Measurements from ENCODE around the gene GMCL2. TPM values are rescaled to one million over a fixed set of nuclear protein-coding genes. Genes with fewer than 3 reads are reported as not detected.

GMCL2 gene
- polyA plus RNA-seq, 1 donor (not counting 4 experiments of a cell fraction or from before 2014, with no cell fraction given), result not detected

GRCh38 chr5:178147406-178147805, 39.8 kb downstream of the GMCL2 start:
- H3K9me1 ChIP-seq (ENCODE audit: control insufficient read depth, extremely low read depth, insufficient read depth, low read length), result no peaks in the 10 kb centered on the region
- peak overlapping the region; percentile 77 for H3K27ac ChIP-seq (ENCODE audit: control insufficient read depth, insufficient read depth, low read length)
- dilution Hi-C loops (cut with MboI; ENCODE audit: extremely low pct_ligation_motif_present, low sequenced_read_pairs), result no loop called here
- no peak overlapping the region for H3K9ac ChIP-seq (ENCODE audit: control insufficient read depth, extremely low read depth, insufficient read depth, low read length)
- H3K4me1 ChIP-seq (ENCODE audit: control insufficient read depth, extremely low read depth, insufficient read depth, low read length), result peaks cover 18% of the 10 kb centered on the region
- FAIRE-seq (no peak), DNase-seq (ENCODE audit: low read depth, low spot score) (no peak)
- peaks cover 43 to 61% of the 10 kb centered on the region in 2 experiments for H3K36me3 ChIP-seq (ENCODE audit: control insufficient read depth in 2 of 2, extremely low read depth in 1 of 2, insufficient read depth in 2 of 2, low read length in 2 of 2)
- no peaks in the 10 kb centered on the region for H3K9me3 ChIP-seq (ENCODE audit: control insufficient read depth, low read depth, low read length)
- no peak overlapping the region for H2AFZ ChIP-seq (ENCODE audit: control insufficient read depth, low read length)
- no peak overlapping the region for H3K4me2 ChIP-seq (ENCODE audit: control insufficient read depth, extremely low read depth, insufficient read depth, low read depth, low read length)
- peaks cover 8% of the 10 kb centered on the region for H4K20me1 ChIP-seq (ENCODE audit: control insufficient read depth, extremely low read depth, insufficient read depth, low read length)
- no peak overlapping the region for H3K4me3 ChIP-seq (ENCODE audit: control insufficient read depth in 2 of 3, extremely low read depth in 1 of 3, insufficient read depth in 2 of 3, low read depth in 1 of 3, low read length in 3 of 3)
- peaks cover 11% of the 10 kb centered on the region for H3K79me2 ChIP-seq (ENCODE audit: control insufficient read depth, insufficient read depth, low read length)
- H3K27me3 ChIP-seq (ENCODE audit: control insufficient read depth, extremely low read depth, insufficient read depth, low read length), result no peaks in the 10 kb centered on the region
- TF ChIP-seq EZH2 (IDR thresholded peaks at IDR 0.05; ENCODE audit: low read length), result no peak
- TF ChIP-seq, protein P1, sequence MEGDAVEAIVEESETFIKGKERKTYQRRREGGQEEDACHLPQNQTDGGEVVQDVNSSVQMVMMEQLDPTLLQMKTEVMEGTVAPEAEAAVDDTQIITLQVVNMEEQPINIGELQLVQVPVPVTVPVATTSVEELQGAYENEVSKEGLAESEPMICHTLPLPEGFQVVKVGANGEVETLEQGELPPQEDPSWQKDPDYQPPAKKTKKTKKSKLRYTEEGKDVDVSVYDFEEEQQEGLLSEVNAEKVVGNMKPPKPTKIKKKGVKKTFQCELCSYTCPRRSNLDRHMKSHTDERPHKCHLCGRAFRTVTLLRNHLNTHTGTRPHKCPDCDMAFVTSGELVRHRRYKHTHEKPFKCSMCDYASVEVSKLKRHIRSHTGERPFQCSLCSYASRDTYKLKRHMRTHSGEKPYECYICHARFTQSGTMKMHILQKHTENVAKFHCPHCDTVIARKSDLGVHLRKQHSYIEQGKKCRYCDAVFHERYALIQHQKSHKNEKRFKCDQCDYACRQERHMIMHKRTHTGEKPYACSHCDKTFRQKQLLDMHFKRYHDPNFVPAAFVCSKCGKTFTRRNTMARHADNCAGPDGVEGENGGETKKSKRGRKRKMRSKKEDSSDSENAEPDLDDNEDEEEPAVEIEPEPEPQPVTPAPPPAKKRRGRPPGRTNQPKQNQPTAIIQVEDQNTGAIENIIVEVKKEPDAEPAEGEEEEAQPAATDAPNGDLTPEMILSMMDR (optimal IDR thresholded peaks at IDR 0.05 in 1 of 3, IDR thresholded peaks at IDR 0.05 in 1 of 3, conservative IDR thresholded peaks at IDR 0.05 in 1 of 3; ENCODE audit: extremely low read depth in 1 of 3, insufficient read depth in 2 of 3, low read length in 3 of 3), result no peak

DNA sequence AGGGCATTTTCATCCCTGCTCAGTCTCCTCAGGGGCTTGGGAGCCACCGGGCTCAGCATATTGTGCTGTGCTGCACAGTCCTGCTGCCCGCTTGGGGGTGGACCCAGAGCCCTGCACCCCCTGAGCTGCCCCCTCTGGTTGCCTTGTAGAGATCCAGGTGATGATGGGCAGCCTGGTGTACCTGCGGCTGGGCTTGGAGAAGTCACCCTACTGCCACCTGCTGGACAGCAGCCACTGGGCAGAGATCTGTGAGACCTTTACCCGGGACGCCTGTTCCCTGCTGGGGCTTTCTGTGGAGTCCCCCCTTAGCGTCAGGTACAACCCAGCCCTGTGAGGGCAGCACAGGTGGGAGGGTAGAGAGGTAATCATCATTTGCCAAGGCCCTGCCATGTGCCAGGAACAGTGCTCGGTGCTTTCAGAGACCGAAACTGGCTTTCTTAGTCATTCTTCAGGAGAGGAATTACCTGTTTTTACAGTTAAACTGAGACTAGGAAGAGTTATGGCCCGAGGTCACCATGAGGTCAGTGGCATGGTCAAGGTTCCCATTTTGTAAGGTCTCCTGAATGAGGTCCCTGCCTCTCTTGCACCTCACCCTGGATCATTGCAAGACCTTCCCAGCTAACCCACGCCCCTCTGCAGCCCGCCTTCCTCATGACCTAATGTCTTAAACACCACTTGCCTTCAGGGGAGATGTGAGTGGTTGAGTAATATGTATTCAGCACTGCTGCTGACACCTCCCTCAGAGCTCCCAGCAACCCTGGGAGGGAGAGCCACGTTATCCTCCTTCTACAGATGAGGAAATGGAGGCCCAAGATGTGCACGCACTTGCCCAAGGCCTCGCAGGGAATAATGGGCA, 41.0 kb downstream of the GMCL2 start:
- DNase-seq (ENCODE audit: low read depth, low spot score), result peak; percentile 65
- peaks cover 8% of the 10 kb centered on the region for H4K20me1 ChIP-seq (ENCODE audit: control insufficient read depth, extremely low read depth, insufficient read depth, low read length)
- peaks cover 15% of the 10 kb centered on the region for H3K4me1 ChIP-seq (ENCODE audit: control insufficient read depth, extremely low read depth, insufficient read depth, low read length)
- H3K4me2 ChIP-seq (ENCODE audit: control insufficient read depth, extremely low read depth, insufficient read depth, low read depth, low read length), result peak overlapping the region; percentile 47
- peak; percentile 79 for FAIRE-seq
- no peaks in the 10 kb centered on the region for H3K9me1 ChIP-seq (ENCODE audit: control insufficient read depth, extremely low read depth, insufficient read depth, low read length)
- H3K9ac ChIP-seq (ENCODE audit: control insufficient read depth, extremely low read depth, insufficient read depth, low read length), result peak overlapping the region; percentile 53
- no peaks in the 10 kb centered on the region for H3K9me3 ChIP-seq (ENCODE audit: control insufficient read depth, low read depth, low read length)
- peak overlapping the region; percentile 77 for H3K27ac ChIP-seq (ENCODE audit: control insufficient read depth, insufficient read depth, low read length)
- H2AFZ ChIP-seq (ENCODE audit: control insufficient read depth, low read length), result no peak overlapping the region
- H3K36me3 ChIP-seq (ENCODE audit: control insufficient read depth in 2 of 2, extremely low read depth in 1 of 2, insufficient read depth in 2 of 2, low read length in 2 of 2), result peaks cover 43 to 53% of the 10 kb centered on the region in 2 experiments
- H3K79me2 ChIP-seq (ENCODE audit: control insufficient read depth, insufficient read depth, low read length), result peaks cover 2% of the 10 kb centered on the region
- dilution Hi-C loops (cut with MboI; ENCODE audit: extremely low pct_ligation_motif_present, low sequenced_read_pairs), result no loop called here
- no peaks in the 10 kb centered on the region for H3K27me3 ChIP-seq (ENCODE audit: control insufficient read depth, extremely low read depth, insufficient read depth, low read length)
- TF ChIP-seq, protein P1 (optimal IDR thresholded peaks at IDR 0.05 in 1 of 3, IDR thresholded peaks at IDR 0.05 in 1 of 3, conservative IDR thresholded peaks at IDR 0.05 in 1 of 3; ENCODE audit: extremely low read depth in 1 of 3, insufficient read depth in 2 of 3, low read length in 3 of 3), result peak; percentile 89 to 91 (median 90)
- no peak for TF ChIP-seq EZH2 (IDR thresholded peaks at IDR 0.05; ENCODE audit: low read length)
- H3K4me3 ChIP-seq (ENCODE audit: control insufficient read depth in 2 of 3, extremely low read depth in 1 of 3, insufficient read depth in 2 of 3, low read depth in 1 of 3, low read length in 3 of 3), result no peak overlapping the region
